ENCODE measurements around the gene ATP8A2.

The ATP8A2 gene

GRCh38 chr13:25982907-25983306, 611.1 kb downstream of the ATP8A2 start:
- DNase-seq (ENCODE audit: low read depth): no peak
- H3K4me3 ChIP-seq (ENCODE audit: control insufficient read depth, low read depth, low read length): no peak overlapping the region
- TF ChIP-seq CTCF (conservative IDR thresholded peaks at IDR 0.05; ENCODE audit: control insufficient read depth, insufficient read depth, low read depth, low read length): no peak

- DNase-seq (ENCODE audit: low read depth): no peak
- H3K4me3 ChIP-seq (ENCODE audit: control insufficient read depth, low read depth, low read length): no peak overlapping the region
- TF ChIP-seq CTCF (conservative IDR thresholded peaks at IDR 0.05; ENCODE audit: control insufficient read depth, insufficient read depth, low read depth, low read length): no peak
These were observed 616.2 kb downstream of the ATP8A2 start for GRCh38 chr13:25987987-25988386.

GRCh38 chr13:25988661-25989060, 616.9 kb downstream of the ATP8A2 start:
- no peak for TF ChIP-seq CTCF (conservative IDR thresholded peaks at IDR 0.05; ENCODE audit: control insufficient read depth, insufficient read depth, low read depth, low read length)
- no peak for DNase-seq (ENCODE audit: low read depth)

GRCh38 chr13:25990801-25991200, 619.0 kb downstream of the ATP8A2 start:
- DNase-seq (ENCODE audit: low read depth): no peak
- no peak overlapping the region for H3K4me3 ChIP-seq (ENCODE audit: control insufficient read depth, low read depth, low read length)
- TF ChIP-seq CTCF (conservative IDR thresholded peaks at IDR 0.05; ENCODE audit: control insufficient read depth, insufficient read depth, low read depth, low read length): no peak

More at GRCh38 chr13:25988661-25989060, 616.9 kb downstream of the ATP8A2 start:
- H3K4me3 ChIP-seq (ENCODE audit: control insufficient read depth, low read depth, low read length): no peak overlapping the region

- no peak for TF ChIP-seq CTCF (conservative IDR thresholded peaks at IDR 0.05; ENCODE audit: control insufficient read depth, insufficient read depth, low read depth, low read length)
- DNase-seq (ENCODE audit: low read depth): no peak
- H3K4me3 ChIP-seq (ENCODE audit: control insufficient read depth, low read depth, low read length): no peak overlapping the region
These were observed 620.3 kb downstream of the ATP8A2 start for GRCh38 chr13:25992076-25992475.

GRCh38 chr13:26007261-26008125, 635.7 kb downstream of the ATP8A2 start:
- DNase-seq (ENCODE audit: low read depth): no peak
- no peak overlapping the region for H3K4me3 ChIP-seq (ENCODE audit: control insufficient read depth, low read depth, low read length)
- TF ChIP-seq CTCF (conservative IDR thresholded peaks at IDR 0.05; ENCODE audit: control insufficient read depth, insufficient read depth, low read depth, low read length): no peak
